K562 (cell line): ENCODE measurements around the gene PUS3. TPM values are rescaled to one million over a fixed set of nuclear protein-coding genes. Genes with fewer than 3 reads are reported as not detected.

Experiments used
- ATAC-seq: fragments of 200-7000 bp; cut with Tn5 transposase; 3 replicates; pipeline ENCODE4 v1.9.1; 2020; ENCODE audit warnings: moderate library complexity
- BruUV-seq: library from RNA; stranded (reverse); fragments of 400-500 nt; replicated peaks from 2 replicates; lab custom pipeline; 2021; lab: Mats Ljungman, UMichigan
- CTCF ChIA-PET: fragments of 300-600 bp; formaldehyde crosslinking; extraction: SDS; loops from one replicate; lab custom pipeline; 2021; ENCODE audit warnings: low intra/inter-chr PET ratio; lab: Yijun Ruan, JAX
- POLR2A ChIA-PET: fragments of 300-600, 350-650 bp; sonication (Branson Sonifier 250); formaldehyde crosslinking; extraction: SDS; loops from one replicate; lab custom pipeline; 2021; ENCODE audit warnings: antibody characterized with exemption, inconsistent platforms; lab: Yijun Ruan, JAX
- DNase-seq, 4 experiments: peaks; one replicate each; pipeline versions ENCODE4 v3.0.0 to v3.0.0-alpha.2; 2011 to 2018; ENCODE audit warnings: low spot score in 3 of 4, mixed read lengths in 3 of 4; ENCODE audit errors: extremely low read depth in 1 of 4
- FAIRE-seq: peaks from 2 replicates; lab custom pipeline; 2011; peaks lifted over from hg19 to GRCh38; lab: Jason Lieb, UNC
- H2AFZ ChIP-seq: 2 replicates; pipeline ENCODE4 v1.6.0; 2011; ENCODE audit warnings: low read depth, low read length, control low read depth, inconsistent platforms
- H3K27ac ChIP-seq: fragments of 200-600 bp; 3 replicates; pipeline ENCODE4 v1.8.0; 2011; ENCODE audit warnings: low read depth, mild to moderate bottlenecking, control low read depth, inconsistent platforms, low read length, moderate library complexity, mixed read lengths; ENCODE audit errors: extremely low read depth
- H3K27me3 ChIP-seq, 2 experiments: fragments of 300-600 bp in 1 of 2; 2 replicates in 1 of 2; 3 replicates in 1 of 2; pipeline versions ENCODE4 v1.6.0 to v1.8.0; 2011; ENCODE audit warnings: inconsistent platforms in 2 of 2, low read length in 2 of 2, mild to moderate bottlenecking in 1 of 2, mixed read lengths in 1 of 2, moderate library complexity in 1 of 2; ENCODE audit not compliant: control insufficient read depth in 2 of 2, insufficient read depth in 2 of 2
- H3K36me3 ChIP-seq: fragments of 300-600 bp; 3 replicates; pipeline ENCODE4 v1.8.0; 2011; ENCODE audit warnings: mild to moderate bottlenecking, low read length, inconsistent platforms; ENCODE audit not compliant: control insufficient read depth, insufficient read depth
- H3K4me1 ChIP-seq, 2 experiments: fragments of 200-600 bp in 1 of 2; replicated peaks in 1 of 2; 2 replicates in 1 of 2; 3 replicates in 1 of 2; pipeline versions ENCODE4 v1.5.1 to v1.8.0; 2011; ENCODE audit warnings: inconsistent platforms in 2 of 2, low read length in 2 of 2, mild to moderate bottlenecking in 1 of 2, mixed read lengths in 1 of 2, moderate library complexity in 1 of 2; ENCODE audit not compliant: control insufficient read depth in 2 of 2, insufficient read depth in 2 of 2
- H3K4me2 ChIP-seq: 2 replicates; pipeline ENCODE4 v1.6.1; 2011; ENCODE audit warnings: low read length, control low read depth, inconsistent platforms, mixed read lengths; ENCODE audit not compliant: insufficient read depth
- H3K4me3 ChIP-seq: fragments of 200-600 bp; sonication (generic), shearing (Covaris generic); 2 replicates; pipeline ENCODE4 v1.5.1; 2016; ENCODE audit warnings: control low read depth, inconsistent platforms
- H3K79me2 ChIP-seq: fragments of 200-600 bp; 3 replicates; pipeline ENCODE4 v1.8.0; 2011; ENCODE audit warnings: low read length, inconsistent platforms; ENCODE audit not compliant: control insufficient read depth, insufficient read depth
- H3K9ac ChIP-seq, 2 experiments: 2 replicates each; pipeline versions ENCODE4 v1.6.0 to v1.6.1; 2011; ENCODE audit warnings: low read depth in 2 of 2, low read length in 2 of 2, control low read depth in 1 of 2, inconsistent platforms in 1 of 2, mild to moderate bottlenecking in 1 of 2, mixed read lengths in 1 of 2; ENCODE audit not compliant: insufficient read depth in 1 of 2
- H3K9me1 ChIP-seq: one replicate; pipeline ENCODE4 v1.6.0; 2011; ENCODE audit warnings: inconsistent platforms, mild to moderate bottlenecking, low read length, moderate library complexity; ENCODE audit not compliant: control insufficient read depth, insufficient read depth
- H3K9me3 ChIP-seq: replicated peaks from 2 replicates; pipeline ENCODE4 v1.5.1; 2011; ENCODE audit warnings: low read depth, low read length, inconsistent platforms; ENCODE audit not compliant: control insufficient read depth, insufficient read depth
- H4K20me1 ChIP-seq: replicated peaks from 2 replicates; pipeline ENCODE4 v1.6.1; 2011; ENCODE audit warnings: low read length, inconsistent platforms, mixed read lengths; ENCODE audit not compliant: control insufficient read depth, insufficient read depth
- CHCHD3 ChIP-seq: fragments of 250-450 bp; sonication (Bioruptor Pico); IDR thresholded peaks from 2 replicates; pipeline ENCODE4 v2.1.2; 2022; ENCODE audit warnings: mild to moderate bottlenecking
- HMG20B ChIP-seq: fragments of 250-450 bp; sonication (Bioruptor Pico); IDR thresholded peaks from 2 replicates; pipeline ENCODE4 v1.5.0; 2021; ENCODE audit warnings: mild to moderate bottlenecking
- KDM2B ChIP-seq: fragments of 250-450 bp; sonication (Bioruptor Pico); IDR thresholded peaks from 2 replicates; pipeline ENCODE4 v1.8.0; 2021; ENCODE audit warnings: mild to moderate bottlenecking, moderate library complexity
- KDM5B ChIP-seq: fragments of 200-600 bp; sonication (generic); IDR thresholded peaks from 2 replicates; pipeline ENCODE4 v1.6.1; 2012; ENCODE audit warnings: low read depth, mild to moderate bottlenecking, moderate library complexity, low read length, control low read depth, inconsistent platforms; ENCODE audit not compliant: insufficient replicate concordance
- NCOR1 ChIP-seq: fragments of 450-650 bp; IDR thresholded peaks from 2 replicates; pipeline ENCODE4 v1.6.1; 2016; ENCODE audit warnings: mild to moderate bottlenecking, moderate library complexity
- OTX1 ChIP-seq: fragments of 450-650 bp; formaldehyde crosslinking; IDR thresholded peaks from 2 replicates; pipeline ENCODE4 v1.4.0; 2022; ENCODE audit warnings: mild to moderate bottlenecking
- PCBP1 ChIP-seq: fragments of 200-400 bp; formaldehyde crosslinking; IDR thresholded peaks from 2 replicates; pipeline ENCODE4 v1.6.1; 2018; ENCODE audit warnings: mild to moderate bottlenecking, low read depth, low read length; ENCODE audit not compliant: poor library complexity, severe bottlenecking
- RBFOX2 ChIP-seq: fragments of 200-400 bp; formaldehyde crosslinking; IDR thresholded peaks from 2 replicates; pipeline ENCODE4 v1.6.1; 2017; ENCODE audit warnings: low read depth, mild to moderate bottlenecking, low read length, moderate library complexity
- RBM39 ChIP-seq: fragments of 200-400 bp; formaldehyde crosslinking; optimal IDR thresholded peaks from 2 replicates; pipeline ENCODE3; 2018; ENCODE audit warnings: low read depth, low read length
- RNF219 ChIP-seq: fragments of 250-450 bp; sonication (Bioruptor Pico); IDR thresholded peaks from 2 replicates; pipeline ENCODE4 v1.5.0; 2022; ENCODE audit warnings: mild to moderate bottlenecking
- SOX6 ChIP-seq: fragments of 450-650 bp; IDR thresholded peaks from 2 replicates; pipeline ENCODE4 v1.6.1; 2014; ENCODE audit warnings: mild to moderate bottlenecking
- ZFX ChIP-seq: sonication (generic); formaldehyde crosslinking; IDR thresholded peaks from 2 replicates; pipeline ENCODE4 v1.8.0; 2022; ENCODE audit warnings: mild to moderate bottlenecking, missing genetic modification reagents, moderate library complexity
- ZNF24 ChIP-seq: fragments of 450-650 bp; IDR thresholded peaks from 2 replicates; pipeline ENCODE4 v1.6.1; 2016
- ZNF253 ChIP-seq: fragments of 250-450 bp; sonication (Bioruptor Pico); conservative IDR thresholded peaks from 2 replicates; pipeline ENCODE4 v1.6.1; 2021; ENCODE audit warnings: mild to moderate bottlenecking
- ZNF280B ChIP-seq: fragments of 250-450 bp; sonication (Bioruptor Pico); IDR thresholded peaks from 2 replicates; pipeline ENCODE4 v1.5.1; 2021; ENCODE audit warnings: mild to moderate bottlenecking
- ZNF324 ChIP-seq: fragments of 250-450 bp; sonication (Bioruptor Pico); IDR thresholded peaks from 2 replicates; pipeline ENCODE4 v1.4.0; 2020; ENCODE audit warnings: mild to moderate bottlenecking
- ZNF398 ChIP-seq: fragments of 250-450 bp; sonication (Bioruptor Pico); IDR thresholded peaks from 2 replicates; pipeline ENCODE4 v1.8.0; 2021; ENCODE audit warnings: moderate library complexity, mild to moderate bottlenecking, inconsistent platforms
- ZNF512 ChIP-seq: IDR thresholded peaks from 2 replicates; pipeline ENCODE4 v1.6.1; 2016; ENCODE audit warnings: missing genetic modification characterization, missing compliant biosample characterization
- WGBS: fragments of 100-300 bp; shearing (Covaris generic); methylation state at CpG from one replicate; pipeline ENCODE4 v1.1.6; 2016; ENCODE audit warnings: low coverage, mixed read lengths; ENCODE audit not compliant: insufficient coverage; ENCODE audit errors: missing lambda C conversion rate; 5-methylcytosine and 5-hydroxymethylcytosine counted together
- in situ Hi-C: fragments of 300-500 bp; cut with MboI; formaldehyde crosslinking; loops from 4 replicates; pipeline ENCODE4 v1.15.0; 2018; ENCODE audit warnings: inconsistent platforms, mixed read lengths
- intact Hi-C: fragments of 100-400 bp; cut with micrococcal nuclease; formaldehyde crosslinking; loops from 2 replicates; pipeline ENCODE4 v1.14.2; 2022
- polyA plus RNA-seq, 8 experiments: library from polyadenylated mRNA; depleted of rRNA in 4 of 8; stranded (reverse) in 5 of 8; unstranded in 3 of 8; fragments of >200 nt; fragmentation: Nextera tagmentation in 2 of 8; fragmentation: Illumina TruSeq in 1 of 8; extraction: Ambion mirVana in 2 of 8; extraction: Trizol in 1 of 8; gene quantifications; 2 replicates each; pipeline versions ENCODE4 v1.2.1 to v1.2.3, GENCODE V29; 2011 to 2014; ENCODE audit warnings: inconsistent platforms in 1 of 8, missing spikeins in 1 of 8
- total RNA-seq, 7 experiments: library from RNA; depleted of rRNA in 6 of 7; stranded (reverse); fragments of >200 nt in 6 of 7; fragmentation: Illumina TruSeq in 2 of 7; extraction: Trizol in 2 of 7; gene quantifications; 2 replicates each; pipeline versions ENCODE4 v1.2.1 to v1.2.3, GENCODE V29; 2011 to 2021; ENCODE audit warnings: low replicate concordance in 1 of 7

The PUS3 gene
- total and polyA plus RNA-seq, 9 of the 15 experiments (the other 6 are each of a cell fraction or from before 2014, with no cell fraction given) = 16.5 to 49.2 (median 35.9) TPM

GRCh38 chr11:125930076-125930450, 27.1 kb upstream of the PUS3 start:
- Histone ChIP-seq H2AFZ (no peak overlapping the region), H4K20me1 (no peaks in the 10 kb centered on the region), H3K4me2 (no peak overlapping the region), H3K4me3 (no peak overlapping the region), H3K9me1 (no peaks in the 10 kb centered on the region), H3K9ac (no peak overlapping the region), H3K9me3 (no peaks in the 10 kb centered on the region), H3K27me3 (peaks cover 7 to 26% of the 10 kb centered on the region in 2 experiments; a peak in 4 of 5 replicates), H3K4me1 (peaks cover 4 to 9% of the 10 kb centered on the region in 2 experiments; a peak in 4 of 5 replicates), H3K36me3 (no peaks in the 10 kb centered on the region), H3K27ac (no peak overlapping the region), H3K79me2 (no peaks in the 10 kb centered on the region)
- FAIRE-seq (no peak), DNase-seq (no peak), ATAC-seq (no peak)
- POLR2A ChIA-PET = interaction anchor here (0.6 to 0.7 kb wide), 2 partner anchors 13 to 608 kb away, joined by 3 read pairs; no protein-coding TSS in a partner anchor
- intact Hi-C loops (no loop called here), in situ Hi-C loops (no loop called here)
- CTCF ChIA-PET = no interaction called here
- WGBS = 35% methylated on average over 11 of the region's 11 CpGs
- no TSS peak for BruUV-seq
- TF ChIP-seq ZNF398 (CRISPR knock-in tag) (no peak), ZNF512 (tag) (no peak), ZNF24 (no peak), SOX6 (no peak), HMG20B (CRISPR knock-in tag) (no peak), ZNF324 (CRISPR knock-in tag) (no peak), RBM39 (no peak), KDM5B (no peak), PCBP1 (no peak), ZNF280B (no peak), NCOR1 (no peak), RNF219 (no peak), OTX1 (no peak), RBFOX2 (no peak), CHCHD3 (no peak), ZNF253 (CRISPR knock-in tag) (no peak), ZFX (CRISPR knock-in tag) (no peak), KDM2B (CRISPR knock-in tag) (no peak)
